Measurements from ENCODE around the gene TAOK3. TPM values are rescaled to one million over a fixed set of nuclear protein-coding genes. Genes with fewer than 3 reads are reported as not detected.
"Not testable (repeated sequence)": the region's sequence is repeated elsewhere in the genome, so short reads cannot be mapped to it uniquely, and the experiment has no call there.

Gene TAOK3
- total RNA-seq, 1 donor from 2014 or later, result 13.5 TPM

DNA sequence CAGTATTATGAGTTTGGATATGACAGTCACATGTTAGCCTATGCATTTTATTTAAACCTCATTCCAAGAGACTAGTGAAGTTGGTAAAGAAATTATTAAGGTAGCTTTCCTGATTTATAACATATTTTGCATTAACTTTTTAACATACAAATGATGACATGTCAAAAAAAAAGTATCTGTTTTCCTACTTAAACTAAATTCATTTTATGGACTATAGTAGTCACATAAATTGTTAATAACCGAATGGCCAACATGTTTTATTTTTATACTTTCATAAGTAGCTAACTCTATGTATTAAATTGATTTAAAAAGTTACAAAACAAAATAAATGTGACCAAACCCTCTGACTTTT, 14.7 kb downstream of the TAOK3 start:
- TF ChIP-seq, protein P1, sequence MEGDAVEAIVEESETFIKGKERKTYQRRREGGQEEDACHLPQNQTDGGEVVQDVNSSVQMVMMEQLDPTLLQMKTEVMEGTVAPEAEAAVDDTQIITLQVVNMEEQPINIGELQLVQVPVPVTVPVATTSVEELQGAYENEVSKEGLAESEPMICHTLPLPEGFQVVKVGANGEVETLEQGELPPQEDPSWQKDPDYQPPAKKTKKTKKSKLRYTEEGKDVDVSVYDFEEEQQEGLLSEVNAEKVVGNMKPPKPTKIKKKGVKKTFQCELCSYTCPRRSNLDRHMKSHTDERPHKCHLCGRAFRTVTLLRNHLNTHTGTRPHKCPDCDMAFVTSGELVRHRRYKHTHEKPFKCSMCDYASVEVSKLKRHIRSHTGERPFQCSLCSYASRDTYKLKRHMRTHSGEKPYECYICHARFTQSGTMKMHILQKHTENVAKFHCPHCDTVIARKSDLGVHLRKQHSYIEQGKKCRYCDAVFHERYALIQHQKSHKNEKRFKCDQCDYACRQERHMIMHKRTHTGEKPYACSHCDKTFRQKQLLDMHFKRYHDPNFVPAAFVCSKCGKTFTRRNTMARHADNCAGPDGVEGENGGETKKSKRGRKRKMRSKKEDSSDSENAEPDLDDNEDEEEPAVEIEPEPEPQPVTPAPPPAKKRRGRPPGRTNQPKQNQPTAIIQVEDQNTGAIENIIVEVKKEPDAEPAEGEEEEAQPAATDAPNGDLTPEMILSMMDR (IDR thresholded peaks at IDR 0.05; ENCODE audit: insufficient read depth, low read length, poor library complexity, severe bottlenecking), result no peak
- no peak overlapping the region for H3K4me3 ChIP-seq (ENCODE audit: low read depth, low read length)
- DNase-seq (ENCODE audit: low read depth), result no peak
- no peaks in the 10 kb centered on the region for H3K27me3 ChIP-seq (ENCODE audit: control insufficient read depth, insufficient read depth, low read length)
- H3K36me3 ChIP-seq (ENCODE audit: control insufficient read depth, insufficient read depth, low read length), result no peaks in the 10 kb centered on the region

DNA sequence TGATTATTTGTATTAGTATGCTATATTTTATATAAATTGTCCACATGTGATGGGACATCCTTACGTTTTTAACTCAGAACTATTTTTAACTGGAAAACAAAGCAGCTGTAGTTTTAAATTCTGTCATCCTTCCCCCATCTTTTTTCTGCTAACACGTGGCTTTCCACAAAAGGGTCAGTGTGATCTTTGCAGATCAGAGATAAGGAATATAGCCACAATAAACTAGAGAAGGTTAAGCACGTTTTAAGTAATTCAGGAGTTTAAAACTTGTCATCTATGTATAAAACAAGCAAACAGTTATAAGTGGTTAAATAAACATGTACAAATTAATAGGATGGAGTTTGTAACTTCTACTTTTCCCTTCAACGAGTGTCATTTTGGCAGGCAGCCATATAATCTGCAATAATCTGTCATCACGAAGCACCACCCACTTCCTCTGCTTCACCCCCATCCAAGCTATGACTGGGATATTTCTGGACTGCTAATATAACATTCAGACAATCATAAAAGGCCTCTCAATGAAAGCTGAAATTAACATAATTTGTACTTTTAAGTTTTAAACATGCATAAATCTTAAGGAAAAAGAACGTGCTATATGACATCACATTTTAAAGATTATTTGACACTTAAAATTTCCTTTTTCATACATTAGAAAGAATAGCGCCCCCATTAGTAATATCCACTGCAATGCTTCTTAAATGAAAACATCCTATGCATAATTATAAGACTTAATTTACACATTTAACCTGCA, 15.3 kb downstream of the TAOK3 start:
- H3K27me3 ChIP-seq (ENCODE audit: control insufficient read depth, insufficient read depth, low read length), result no peaks in the 10 kb centered on the region
- TF ChIP-seq, protein P1 (IDR thresholded peaks at IDR 0.05; ENCODE audit: insufficient read depth, low read length, poor library complexity, severe bottlenecking), result no peak
- H3K4me3 ChIP-seq (ENCODE audit: low read depth, low read length), result no peak overlapping the region
- no peak for DNase-seq (ENCODE audit: low read depth)
- H3K36me3 ChIP-seq (ENCODE audit: control insufficient read depth, insufficient read depth, low read length), result no peaks in the 10 kb centered on the region

- no peaks in the 10 kb centered on the region for H3K36me3 ChIP-seq (ENCODE audit: control insufficient read depth, insufficient read depth, low read length)
- no peaks in the 10 kb centered on the region for H3K27me3 ChIP-seq (ENCODE audit: control insufficient read depth, insufficient read depth, low read length)
- no peak overlapping the region for H3K4me3 ChIP-seq (ENCODE audit: low read depth, low read length)
- TF ChIP-seq, protein P1 (IDR thresholded peaks at IDR 0.05; ENCODE audit: insufficient read depth, low read length, poor library complexity, severe bottlenecking), result no peak
- DNase-seq (ENCODE audit: low read depth), result no peak
Observed at GRCh38 chr12:118356809-118357256, 15.9 kb downstream of the TAOK3 start.

DNA sequence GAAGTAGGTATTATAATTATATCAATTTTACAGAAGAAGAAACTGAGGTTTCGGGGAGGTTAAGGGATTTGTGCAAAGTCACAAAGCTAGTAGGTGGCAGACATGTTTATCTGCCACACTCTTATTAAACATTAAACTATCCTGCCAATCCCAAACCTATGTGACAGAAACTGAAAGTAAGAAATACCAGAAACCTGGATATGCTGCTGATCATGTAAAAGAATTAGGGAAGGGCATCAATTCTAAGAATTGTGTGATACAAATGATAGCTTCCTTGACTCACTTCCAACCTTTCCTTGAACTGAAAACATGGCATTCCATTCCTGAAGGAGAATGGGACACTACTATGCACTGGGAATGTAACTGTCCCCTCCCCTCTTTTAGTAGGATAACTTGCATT, 16.9 kb downstream of the TAOK3 start:
- TF ChIP-seq, protein P1 (IDR thresholded peaks at IDR 0.05; ENCODE audit: insufficient read depth, low read length, poor library complexity, severe bottlenecking), result no peak
- no peaks in the 10 kb centered on the region for H3K27me3 ChIP-seq (ENCODE audit: control insufficient read depth, insufficient read depth, low read length)
- no peak for DNase-seq (ENCODE audit: low read depth)
- H3K4me3 ChIP-seq (ENCODE audit: low read depth, low read length), result no peak overlapping the region
- H3K36me3 ChIP-seq (ENCODE audit: control insufficient read depth, insufficient read depth, low read length), result no peaks in the 10 kb centered on the region

- H3K4me3 ChIP-seq (ENCODE audit: low read depth, low read length), result no peak overlapping the region
- TF ChIP-seq, protein P1 (IDR thresholded peaks at IDR 0.05; ENCODE audit: insufficient read depth, low read length, poor library complexity, severe bottlenecking), result no peak
- H3K36me3 ChIP-seq (ENCODE audit: control insufficient read depth, insufficient read depth, low read length), result no peaks in the 10 kb centered on the region
- no peaks in the 10 kb centered on the region for H3K27me3 ChIP-seq (ENCODE audit: control insufficient read depth, insufficient read depth, low read length)
- DNase-seq (ENCODE audit: low read depth), result no peak
Observed at GRCh38 chr12:118354903-118355302, 17.8 kb downstream of the TAOK3 start.

DNA sequence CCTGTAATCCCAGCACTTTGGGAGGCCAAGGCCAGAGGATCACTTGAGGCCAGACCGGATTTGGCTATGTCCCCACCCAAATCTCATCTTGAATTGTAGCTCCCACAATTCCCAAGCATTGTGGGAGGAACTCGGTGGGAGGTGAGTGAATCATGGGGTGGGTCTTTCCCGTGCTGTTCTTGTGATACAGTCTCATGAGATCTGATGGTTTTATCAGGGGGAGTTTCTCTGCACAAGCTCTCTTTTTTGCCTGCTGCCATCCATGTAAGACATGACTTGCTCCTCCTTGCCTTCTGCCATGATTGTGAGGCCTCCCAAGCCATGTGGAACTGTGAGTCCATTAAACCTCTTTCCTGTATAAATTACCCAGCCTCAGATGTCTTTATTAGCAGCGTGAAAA, 18.2 kb downstream of the TAOK3 start:
- not testable (repeated sequence) for H3K27me3 ChIP-seq (ENCODE audit: control insufficient read depth, insufficient read depth, low read length); DNase-seq (ENCODE audit: low read depth); H3K4me3 ChIP-seq (ENCODE audit: low read depth, low read length); H3K36me3 ChIP-seq (ENCODE audit: control insufficient read depth, insufficient read depth, low read length)

All from kidney epithelial cell (primary cell).